HG02571 (cell line): ENCODE measurements around the gene ACADS.

Experiments used
- ATAC-seq: cut with Tn5 transposase; IDR thresholded peaks from one replicate; pipeline ENCODE4 v1.9.1; 2021; ENCODE audit warnings: mild to moderate bottlenecking, moderate library complexity; ENCODE audit not compliant: unreplicated experiment

Gene ACADS

DNA sequence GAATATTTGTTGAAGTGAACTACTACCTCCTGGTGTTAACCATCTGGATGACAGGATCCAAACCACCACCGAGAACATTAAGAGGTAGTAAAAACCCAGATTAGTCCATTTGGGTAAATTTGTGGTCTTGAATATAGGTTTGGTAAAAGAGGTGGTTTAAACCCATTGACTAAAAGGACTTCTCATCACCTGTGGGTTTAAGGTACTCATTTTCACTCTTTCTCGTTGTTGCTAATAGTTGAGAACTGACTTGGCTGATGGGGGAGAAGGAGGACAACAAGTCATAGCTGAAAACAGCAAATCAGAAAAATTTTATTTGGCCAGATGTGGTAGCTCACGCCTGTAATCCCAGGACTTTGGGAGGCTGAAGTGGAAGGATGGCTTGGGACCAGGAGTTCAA lies 59.2 kb downstream of the ACADS start:
- no peak for ATAC-seq

DNA sequence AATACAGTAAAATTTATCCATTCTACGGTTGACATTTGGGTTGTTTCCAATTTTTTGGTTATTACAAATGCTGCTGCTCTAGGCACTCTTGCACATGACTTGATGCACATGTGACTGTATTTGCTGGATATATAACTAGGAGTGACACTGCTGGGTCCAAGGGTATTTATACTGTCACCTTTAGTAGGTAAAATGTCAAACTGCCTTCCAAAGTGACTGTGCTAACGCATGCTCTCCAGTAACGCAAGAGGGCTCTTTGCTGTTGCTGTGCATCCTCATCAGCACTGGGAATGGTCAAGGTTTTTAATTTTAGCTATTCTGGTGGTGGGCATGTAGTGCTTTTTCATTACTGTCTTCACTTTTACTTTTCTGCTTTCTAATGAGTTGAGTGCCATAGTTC lies 62.3 kb downstream of the ACADS start:
- no peak for ATAC-seq
